H1 (cell line): ENCODE data around the gene SPRR4. TPM values are rescaled to one million over a fixed set of nuclear protein-coding genes. Genes with fewer than 3 reads are reported as not detected.

Source experiments
- CTCF ChIA-PET: fragments of 300-600 bp; sonication (Branson Sonifier 250); formaldehyde crosslinking; loops from one replicate; lab custom pipeline; 2021; ENCODE audit not compliant: partially characterized antibody; lab: Charles Lee
- POLR2A ChIA-PET: fragments of 300-600 bp; sonication (Branson Sonifier 250); formaldehyde crosslinking; loops from one replicate; lab custom pipeline; 2021; ENCODE audit warnings: inconsistent platforms; ENCODE audit not compliant: partially characterized antibody; lab: Charles Lee
- DNase-seq, 2 experiments: peaks; one replicate each; pipeline versions ENCODE4 v3.0.0 to v3.0.0-alpha.2; 2010 to 2022; ENCODE audit warnings: low spot score in 2 of 2, low read depth in 1 of 2, mixed read lengths in 1 of 2
- FAIRE-seq: peaks from 2 replicates; lab custom pipeline; 2011; peaks lifted over from hg19 to GRCh38; lab: Jason Lieb, UNC
- H2AFZ ChIP-seq: 2 replicates; pipeline ENCODE4 v1.8.1; 2012; ENCODE audit warnings: low read length, inconsistent platforms
- H2AK5ac ChIP-seq: 2 replicates; pipeline ENCODE4 v1.6.1; 2013; ENCODE audit warnings: low read depth, low read length
- H2BK120ac ChIP-seq: replicated peaks from 2 replicates; pipeline ENCODE3; 2013; ENCODE audit warnings: low read depth, low read length, inconsistent platforms
- H2BK12ac ChIP-seq: 2 replicates; pipeline ENCODE4 v1.6.1; 2013; ENCODE audit warnings: low read depth, low read length
- H2BK15ac ChIP-seq: 2 replicates; pipeline ENCODE4 v1.6.1; 2013; ENCODE audit warnings: low read length
- H2BK20ac ChIP-seq: 2 replicates; pipeline ENCODE4 v1.6.1; 2013; ENCODE audit warnings: low read length
- H2BK5ac ChIP-seq: 2 replicates; pipeline ENCODE4 v1.6.1; 2013; ENCODE audit warnings: low read depth, low read length
- H3K14ac ChIP-seq: 2 replicates; pipeline ENCODE4 v1.6.1; 2013; ENCODE audit warnings: inconsistent platforms; ENCODE audit not compliant: insufficient read length
- H3K18ac ChIP-seq: 2 replicates; pipeline ENCODE4 v1.6.1; 2013; ENCODE audit warnings: low read length; ENCODE audit errors: extremely low read depth
- H3K23ac ChIP-seq: 2 replicates; pipeline ENCODE4 v1.6.1; 2013; ENCODE audit warnings: inconsistent platforms; ENCODE audit not compliant: insufficient read length
- H3K23me2 ChIP-seq: 2 replicates; pipeline ENCODE4 v1.6.1; 2013; ENCODE audit warnings: low read depth, low read length
- H3K27ac ChIP-seq: 2 replicates; pipeline ENCODE4 v1.6.1; 2011; ENCODE audit warnings: low read depth, low read length, inconsistent platforms
- H3K27me3 ChIP-seq, 4 experiments: replicated peaks in 1 of 4; 1 replicate in 1 of 4; 2 replicates in 3 of 4; pipeline versions ENCODE4 v1.6.1 to v1.8.1; 2011 to 2013; ENCODE audit warnings: low read length in 3 of 4, mild to moderate bottlenecking in 3 of 4, inconsistent platforms in 2 of 4, mixed read lengths in 2 of 4, moderate library complexity in 1 of 4; ENCODE audit not compliant: control insufficient read depth in 3 of 4, insufficient read depth in 3 of 4; ENCODE audit errors: extremely low read depth in 1 of 4
- H3K36me3 ChIP-seq, 4 experiments: 2 replicates each; pipeline versions ENCODE4 v1.6.1 to v1.8.1; 2011 to 2013; ENCODE audit warnings: mild to moderate bottlenecking in 4 of 4, low read length in 3 of 4, moderate library complexity in 2 of 4, control low read depth in 1 of 4, inconsistent platforms in 1 of 4; ENCODE audit not compliant: insufficient read depth in 4 of 4, control insufficient read depth in 2 of 4
- H3K4ac ChIP-seq: replicated peaks from 2 replicates; pipeline ENCODE3; 2013; ENCODE audit warnings: low read length, low read depth, mixed read lengths, inconsistent platforms; ENCODE audit not compliant: insufficient read length
- H3K4me1 ChIP-seq, 4 experiments: replicated peaks in 1 of 4; 1 replicate in 1 of 4; 2 replicates in 3 of 4; pipeline versions ENCODE4 v1.6.1 to v1.8.1; 2011 to 2013; ENCODE audit warnings: low read length in 3 of 4, inconsistent platforms in 2 of 4, mixed read lengths in 1 of 4; ENCODE audit not compliant: insufficient read depth in 4 of 4, control insufficient read depth in 3 of 4
- H3K4me2 ChIP-seq, 2 experiments: 2 replicates each; pipeline versions ENCODE4 v1.6.1 to v1.8.1; 2011 to 2013; ENCODE audit warnings: low read depth in 2 of 2, low read length in 2 of 2, control low read depth in 1 of 2, inconsistent platforms in 1 of 2, mild to moderate bottlenecking in 1 of 2; ENCODE audit not compliant: insufficient read depth in 1 of 2
- H3K4me3 ChIP-seq, 4 experiments: fragments of 200-600, 300-600 bp in 1 of 4; sonication (generic), shearing (Covaris generic), sonication (Bioruptor Twin) in 1 of 4; 2 replicates each; pipeline versions ENCODE4 v1.5.1 to v1.8.1; 2011 to 2016; ENCODE audit warnings: low read length in 4 of 4, low read depth in 3 of 4, control low read depth in 2 of 4, inconsistent platforms in 2 of 4, mild to moderate bottlenecking in 2 of 4, mixed read lengths in 1 of 4, moderate library complexity in 1 of 4; ENCODE audit not compliant: insufficient read depth in 2 of 4; ENCODE audit errors: extremely low read depth in 1 of 4
- H3K56ac ChIP-seq: replicated peaks from 2 replicates; pipeline ENCODE3; 2013; ENCODE audit warnings: low read depth, mild to moderate bottlenecking, mixed read lengths, low read length, inconsistent platforms; ENCODE audit not compliant: insufficient read length
- H3K79me1 ChIP-seq: 2 replicates; pipeline ENCODE4 v1.6.1; 2013; ENCODE audit warnings: low read depth, low read length, control low read depth
- H3K79me2 ChIP-seq, 2 experiments: 2 replicates each; pipeline versions ENCODE4 v1.6.1 to v1.8.1; 2012 to 2013; ENCODE audit warnings: low read length in 2 of 2, mild to moderate bottlenecking in 2 of 2, inconsistent platforms in 1 of 2; ENCODE audit not compliant: insufficient read depth in 2 of 2, control insufficient read depth in 1 of 2
- H3K9ac ChIP-seq, 4 experiments: replicated peaks in 1 of 4; 1 replicate in 1 of 4; 2 replicates in 3 of 4; pipeline versions ENCODE4 v1.6.1 to v1.8.1; 2011 to 2013; ENCODE audit warnings: low read depth in 3 of 4, low read length in 3 of 4, control low read depth in 2 of 4, mild to moderate bottlenecking in 2 of 4, moderate library complexity in 2 of 4, inconsistent platforms in 1 of 4; ENCODE audit errors: extremely low read depth in 1 of 4
- H3K9me3 ChIP-seq, 2 experiments: 2 replicates each; pipeline versions ENCODE4 v1.6.1 to v1.8.1; 2012 to 2013; ENCODE audit warnings: mild to moderate bottlenecking in 2 of 2, moderate library complexity in 2 of 2, control low read depth in 1 of 2, inconsistent platforms in 1 of 2, low read depth in 1 of 2, low read length in 1 of 2, mixed read lengths in 1 of 2; ENCODE audit not compliant: insufficient read depth in 2 of 2
- H4K20me1 ChIP-seq, 2 experiments: replicated peaks in 1 of 2; 2 replicates each; pipeline versions ENCODE3 to v1.8.1; 2011 to 2013; ENCODE audit warnings: inconsistent platforms in 2 of 2, low read length in 2 of 2, mild to moderate bottlenecking in 1 of 2; ENCODE audit not compliant: insufficient read depth in 2 of 2, control insufficient read depth in 1 of 2
- H4K5ac ChIP-seq: 2 replicates; pipeline ENCODE4 v1.6.1; 2013; ENCODE audit warnings: low read length, low read depth, mixed read lengths, inconsistent platforms; ENCODE audit not compliant: insufficient read length
- H4K8ac ChIP-seq: 2 replicates; pipeline ENCODE4 v1.8.0; 2013; ENCODE audit warnings: mild to moderate bottlenecking, moderate library complexity, low read length, inconsistent platforms; ENCODE audit not compliant: insufficient read depth; ENCODE audit errors: extremely low read depth
- H4K91ac ChIP-seq: replicated peaks from 2 replicates; pipeline ENCODE3; 2013; ENCODE audit warnings: low read length, mixed read lengths, inconsistent platforms; ENCODE audit not compliant: insufficient read length
- CHD2 ChIP-seq: IDR thresholded peaks from 2 replicates; pipeline ENCODE4 v1.6.1; 2012; ENCODE audit warnings: low read length, improper control_type of control experiment
- JUN ChIP-seq: IDR thresholded peaks from 2 replicates; pipeline ENCODE4 v1.6.1; 2011; ENCODE audit warnings: low read depth, mild to moderate bottlenecking, improper control_type of control experiment, low read length
- NANOG ChIP-seq: IDR thresholded peaks from 2 replicates; pipeline ENCODE4 v1.6.1; 2011; ENCODE audit warnings: low read length, low read depth, mild to moderate bottlenecking, inconsistent platforms; ENCODE audit not compliant: insufficient read depth, poor library complexity, severe bottlenecking
- RAD21 ChIP-seq, 2 experiments: IDR thresholded peaks in 1 of 2; conservative IDR thresholded peaks in 1 of 2; 2 replicates each; pipeline ENCODE4 v1.6.1; 2011; ENCODE audit warnings: low read depth in 2 of 2, low read length in 2 of 2, improper control_type of control experiment in 1 of 2, inconsistent platforms in 1 of 2, mild to moderate bottlenecking in 1 of 2, moderate library complexity in 1 of 2
- SAP30 ChIP-seq: fragments of 300-600 bp; sonication (generic); IDR thresholded peaks from 2 replicates; pipeline ENCODE4 v1.7.1; 2012; ENCODE audit warnings: low read length, moderate library complexity, mild to moderate bottlenecking, inconsistent platforms; ENCODE audit not compliant: insufficient read depth, insufficient replicate concordance
- TBP ChIP-seq: IDR thresholded peaks from 2 replicates; pipeline ENCODE4 v1.6.1; 2011; ENCODE audit warnings: low read depth, low read length, improper control_type of control experiment
- ZNF274 ChIP-seq: IDR thresholded peaks from 2 replicates; pipeline ENCODE4 v1.7.0; 2012; ENCODE audit warnings: low read length, borderline replicate concordance; ENCODE audit errors: extremely low read depth
- WGBS, 2 experiments: shearing (Covaris generic) in 1 of 2; methylation state at CpG; one replicate each; pipeline versions ENCODE4 v1.1.6 to v1.1.7; 2013 to 2015; ENCODE audit warnings: low lambda C conversion rate in 2 of 2, mixed read lengths in 2 of 2, inconsistent platforms in 1 of 2, low coverage in 1 of 2, missing lambda C conversion rate in 1 of 2; ENCODE audit not compliant: insufficient replicate concordance in 2 of 2, insufficient coverage in 1 of 2, insufficient read length in 1 of 2; ENCODE audit errors: extremely low coverage in 1 of 2, missing lambda C conversion rate in 1 of 2; 5-methylcytosine and 5-hydroxymethylcytosine counted together
- polyA plus RNA-seq, 7 experiments: library from polyadenylated mRNA; depleted of rRNA in 3 of 7; stranded (reverse) in 5 of 7; unstranded in 2 of 7; fragments of >200 nt in 5 of 7; fragments of 200-250 nt in 2 of 7; gene quantifications; 1 replicate in 5 of 7; 2 replicates in 1 of 7; 4 replicates in 1 of 7; pipeline versions ENCODE4 v1.2.1 to v1.2.3, GENCODE V29; 2011 to 2013; ENCODE audit warnings: missing spikeins in 2 of 7, mixed read lengths in 2 of 7
- total RNA-seq: library from RNA; stranded (reverse); fragmentation: NEBNext Ultra II Directional; extraction: Animal tissue kit (Norgen Biotek cat#: 25700); gene quantifications from 2 replicates; pipeline ENCODE4 v1.2.1, GENCODE V29; 2021
- TF ChIP-seq, protein P1 (sequence below), 3 experiments: IDR thresholded peaks; 1 replicate in 2 of 3; 2 replicates in 1 of 3; pipeline versions ENCODE4 v1.5.1 to v1.6.1; 2011; ENCODE audit warnings: low read length in 3 of 3, mild to moderate bottlenecking in 3 of 3, inconsistent platforms in 2 of 3, low read depth in 1 of 3, moderate library complexity in 1 of 3; ENCODE audit not compliant: insufficient read depth in 1 of 3; ENCODE audit errors: control extremely low read depth in 1 of 3

Gene SPRR4
- total and polyA plus RNA-seq, 2 of the 8 experiments (the other 6 are each of a cell fraction or from before 2014, with no cell fraction given), result not detected

DNA sequence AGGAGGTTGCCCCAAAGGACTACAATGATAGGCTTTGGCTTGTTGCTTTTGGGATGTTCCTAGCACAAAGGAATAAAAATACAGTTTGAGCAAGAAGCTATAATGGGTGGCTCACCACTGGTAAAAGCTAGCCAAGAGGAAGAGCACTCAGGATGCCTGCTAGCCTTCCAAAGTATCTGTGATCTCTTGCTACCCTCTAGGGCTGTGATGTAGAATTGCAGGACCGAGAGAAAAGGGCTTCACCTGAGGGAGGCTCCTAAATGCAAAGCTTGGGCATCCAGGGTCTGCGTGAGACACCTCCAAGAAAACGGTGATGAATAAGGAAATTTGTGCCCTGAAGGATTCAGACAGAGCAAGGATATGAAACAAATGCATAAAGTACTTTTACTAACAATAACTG lies 44.4 kb upstream of the SPRR4 start:
- Histone ChIP-seq H3K9ac (no peak overlapping the region), H3K23me2 (no peaks in the 10 kb centered on the region), H3K18ac (no peak overlapping the region), H3K36me3 (peaks cover 0 to 5% (median 0%) of the 10 kb centered on the region in 4 experiments; a peak in 1 of 8 replicates), H3K79me2 (no peaks in the 10 kb centered on the region), H3K4ac (no peak overlapping the region), H2BK5ac (no peak overlapping the region), H3K27me3 (no peaks in the 10 kb centered on the region), H3K14ac (no peak overlapping the region), H3K4me1 (no peaks in the 10 kb centered on the region), H2BK20ac (no peak overlapping the region), H2BK15ac (no peak overlapping the region), H4K8ac (no peak overlapping the region), H3K23ac (no peak overlapping the region), H3K4me3 (no peak overlapping the region), H3K9me3 (peaks cover 16 to 18% of the 10 kb centered on the region in 2 experiments), H2BK120ac (no peak overlapping the region), H3K27ac (no peak overlapping the region), H3K4me2 (no peak overlapping the region), H4K5ac (no peak overlapping the region), H2BK12ac (no peak overlapping the region), H3K79me1 (no peaks in the 10 kb centered on the region), H2AFZ (no peak overlapping the region), H4K20me1 (no peaks in the 10 kb centered on the region), H3K56ac (no peak overlapping the region), H4K91ac (no peak overlapping the region), H2AK5ac (no peak overlapping the region)
- FAIRE-seq, result peak; percentile 65
- CTCF ChIA-PET, result interaction anchor here (0.8 to 2.1 kb wide), 9 partner anchors 16 to 298 kb away, joined by 3 to 11 read pairs (median 3); partner anchors contain the start of gene SMCP
- POLR2A ChIA-PET, result no interaction called here
- TF ChIP-seq TBP (no peak), RAD21 (IDR thresholded peaks at IDR 0.05 in 1 of 2, conservative IDR thresholded peaks at IDR 0.05 in 1 of 2; ENCODE audit: low read depth in 2 of 2, low read length in 2 of 2) (peak; percentile 85 to 86), ZNF274 (no peak), SAP30 (no peak), JUN (no peak), NANOG (no peak), CHD2 (no peak)
- TF ChIP-seq, protein P1, sequence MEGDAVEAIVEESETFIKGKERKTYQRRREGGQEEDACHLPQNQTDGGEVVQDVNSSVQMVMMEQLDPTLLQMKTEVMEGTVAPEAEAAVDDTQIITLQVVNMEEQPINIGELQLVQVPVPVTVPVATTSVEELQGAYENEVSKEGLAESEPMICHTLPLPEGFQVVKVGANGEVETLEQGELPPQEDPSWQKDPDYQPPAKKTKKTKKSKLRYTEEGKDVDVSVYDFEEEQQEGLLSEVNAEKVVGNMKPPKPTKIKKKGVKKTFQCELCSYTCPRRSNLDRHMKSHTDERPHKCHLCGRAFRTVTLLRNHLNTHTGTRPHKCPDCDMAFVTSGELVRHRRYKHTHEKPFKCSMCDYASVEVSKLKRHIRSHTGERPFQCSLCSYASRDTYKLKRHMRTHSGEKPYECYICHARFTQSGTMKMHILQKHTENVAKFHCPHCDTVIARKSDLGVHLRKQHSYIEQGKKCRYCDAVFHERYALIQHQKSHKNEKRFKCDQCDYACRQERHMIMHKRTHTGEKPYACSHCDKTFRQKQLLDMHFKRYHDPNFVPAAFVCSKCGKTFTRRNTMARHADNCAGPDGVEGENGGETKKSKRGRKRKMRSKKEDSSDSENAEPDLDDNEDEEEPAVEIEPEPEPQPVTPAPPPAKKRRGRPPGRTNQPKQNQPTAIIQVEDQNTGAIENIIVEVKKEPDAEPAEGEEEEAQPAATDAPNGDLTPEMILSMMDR (IDR thresholded peaks at IDR 0.05; ENCODE audit: control extremely low read depth in 1 of 3, insufficient read depth in 1 of 3, low read depth in 1 of 3, low read length in 3 of 3), result peak; percentile 21 to 76 (median 60)
- DNase-seq, result no peak
- 77% methylated on average over 3 of the region's 3 CpGs; no CpG with 5 or more reads in 1 of the 2 experiments for WGBS, 2 experiments
